Glutamatergic neuron (in vitro differentiated cells): Measurements from ENCODE around the gene SPEG. TPM values are rescaled to one million over a fixed set of nuclear protein-coding genes. Genes with fewer than 3 reads are reported as not detected.

Experiments used
- DNase-seq: peaks from one replicate; pipeline ENCODE4 v3.0.0; 2022
- H3K27ac Mint-ChIP-seq: one replicate; pipeline ENCODE4 v1.8.0; 2020; ENCODE audit warnings: mild to moderate bottlenecking, mixed read lengths, inconsistent platforms; ENCODE audit not compliant: unreplicated experiment
- H3K27me3 Mint-ChIP-seq: one replicate; pipeline ENCODE4 v1.8.0; 2020; ENCODE audit warnings: mild to moderate bottlenecking, moderate library complexity, mixed read lengths, inconsistent platforms; ENCODE audit not compliant: unreplicated experiment
- H3K36me3 Mint-ChIP-seq: one replicate; pipeline ENCODE4 v1.8.0; 2020; ENCODE audit warnings: mild to moderate bottlenecking, mixed read lengths, inconsistent platforms; ENCODE audit not compliant: unreplicated experiment
- H3K4me1 Mint-ChIP-seq: one replicate; pipeline ENCODE4 v1.8.0; 2020; ENCODE audit warnings: mild to moderate bottlenecking, low read depth, mixed read lengths, inconsistent platforms; ENCODE audit not compliant: unreplicated experiment
- H3K4me3 Mint-ChIP-seq: one replicate; pipeline ENCODE4 v1.8.0; 2020; ENCODE audit warnings: mild to moderate bottlenecking, mixed read lengths, inconsistent platforms; ENCODE audit not compliant: unreplicated experiment
- H3K9me3 Mint-ChIP-seq: one replicate; pipeline ENCODE4 v1.8.0; 2020; ENCODE audit warnings: mild to moderate bottlenecking, moderate library complexity, mixed read lengths, inconsistent platforms; ENCODE audit not compliant: unreplicated experiment
- CTCF ChIP-seq: fragments of 200-600 bp; sonication (generic); IDR thresholded peaks from one replicate; pipeline ENCODE4 v1.5.0; 2021; ENCODE audit not compliant: partially characterized antibody, unreplicated experiment
- total RNA-seq: library from RNA; stranded (reverse); fragmentation: NEBNext Ultra II Directional; extraction: Animal tissue kit (Norgen Biotek cat#: 25700); gene quantifications from one replicate; pipeline ENCODE4 v1.2.1, GENCODE V29; 2021; ENCODE audit not compliant: unreplicated experiment

The SPEG gene
- total RNA-seq, 1 donor from 2014 or later, result 92.9 TPM

DNA sequence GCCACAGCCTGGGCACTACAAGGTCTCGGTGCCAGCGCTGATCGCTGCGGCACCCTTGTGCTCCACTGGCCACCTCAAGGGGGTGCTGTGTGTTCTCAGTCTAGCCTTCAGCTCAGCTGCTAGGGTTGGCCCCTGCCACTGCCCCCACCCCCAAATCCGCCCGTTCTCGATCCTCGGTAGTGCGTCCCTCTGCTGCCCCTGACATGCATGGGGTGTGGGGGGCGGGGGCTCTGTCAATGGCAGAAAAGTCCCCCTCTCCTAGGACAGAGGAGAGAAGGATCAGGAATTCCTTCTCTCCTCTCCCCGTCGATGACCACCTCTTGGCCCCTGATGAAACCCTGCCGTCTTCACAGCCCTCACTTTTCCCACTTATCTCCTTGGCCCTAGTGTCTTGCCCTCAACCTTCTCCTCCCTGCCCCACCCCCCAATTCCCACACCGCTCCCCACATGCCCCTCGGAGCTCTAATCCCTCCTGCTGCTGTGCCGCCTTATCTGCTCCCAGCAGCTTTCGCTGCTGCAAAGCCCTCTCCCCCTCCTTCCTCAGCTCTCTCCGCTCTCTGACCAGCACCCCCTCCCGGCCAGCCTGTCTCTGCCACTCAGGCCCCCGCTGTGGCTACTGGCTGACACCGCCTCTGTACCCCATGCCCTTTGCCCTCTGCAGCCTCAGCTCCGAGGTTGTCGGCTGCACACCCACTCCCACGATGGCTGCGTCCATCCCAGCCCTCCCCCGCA, 75.3 kb downstream of the SPEG start:
- H3K9me3 Mint-ChIP-seq, result peaks cover 25% of the 10 kb centered on the region
- peaks cover 21% of the 10 kb centered on the region for H3K27me3 Mint-ChIP-seq
- peaks cover 40% of the 10 kb centered on the region for H3K4me1 Mint-ChIP-seq
- DNase-seq, result peak; percentile 87
- H3K27ac Mint-ChIP-seq, result peak overlapping the region; percentile 91
- H3K36me3 Mint-ChIP-seq, result no peaks in the 10 kb centered on the region
- peak; percentile 74 for TF ChIP-seq CTCF
- H3K4me3 Mint-ChIP-seq, result peak overlapping the region; percentile 75

- Mint-ChIP-seq H3K4me3 (peak overlapping the region; percentile 75), H3K4me1 (peaks cover 41% of the 10 kb centered on the region), H3K27me3 (peaks cover 24% of the 10 kb centered on the region), H3K9me3 (peaks cover 26% of the 10 kb centered on the region), H3K36me3 (no peaks in the 10 kb centered on the region), H3K27ac (peak overlapping the region; percentile 91)
- no peak for TF ChIP-seq CTCF
- DNase-seq, result no peak
Measured at GRCh38 chr2:219510512-219511135, 76.0 kb downstream of the SPEG start.

- DNase-seq, result no peak
- Mint-ChIP-seq H3K9me3 (peaks cover 26% of the 10 kb centered on the region), H3K36me3 (no peaks in the 10 kb centered on the region), H3K27ac (peak overlapping the region; percentile 77), H3K27me3 (peaks cover 29% of the 10 kb centered on the region), H3K4me3 (peak overlapping the region; percentile 64), H3K4me1 (peaks cover 49% of the 10 kb centered on the region)
- TF ChIP-seq CTCF, result no peak
Measured at GRCh38 chr2:219511547-219512325, 77.1 kb downstream of the SPEG start.

GRCh38 chr2:219512524-219513216, 78.0 kb downstream of the SPEG start:
- peaks cover 52% of the 10 kb centered on the region for H3K4me1 Mint-ChIP-seq
- peak overlapping the region; percentile 95 for H3K27ac Mint-ChIP-seq
- no peak for TF ChIP-seq CTCF
- peaks cover 29% of the 10 kb centered on the region for H3K27me3 Mint-ChIP-seq
- no peaks in the 10 kb centered on the region for H3K36me3 Mint-ChIP-seq
- H3K9me3 Mint-ChIP-seq, result peaks cover 24% of the 10 kb centered on the region
- peak overlapping the region; percentile 80 for H3K4me3 Mint-ChIP-seq
- DNase-seq, result peak; percentile 77
